NCI-H748 treated with DMSO at 0.1 percent for 48 hours (cell line): ENCODE data around the gene SRGAP2B.
"Not testable (repeated sequence)": the region's sequence is repeated elsewhere in the genome, so short reads cannot be mapped to it uniquely, and the experiment has no call there.

Experiments used
- DNase-seq: peaks from one replicate; lab custom pipeline; 2025; lab: John Stamatoyannopoulos, UW

Gene SRGAP2B

DNA sequence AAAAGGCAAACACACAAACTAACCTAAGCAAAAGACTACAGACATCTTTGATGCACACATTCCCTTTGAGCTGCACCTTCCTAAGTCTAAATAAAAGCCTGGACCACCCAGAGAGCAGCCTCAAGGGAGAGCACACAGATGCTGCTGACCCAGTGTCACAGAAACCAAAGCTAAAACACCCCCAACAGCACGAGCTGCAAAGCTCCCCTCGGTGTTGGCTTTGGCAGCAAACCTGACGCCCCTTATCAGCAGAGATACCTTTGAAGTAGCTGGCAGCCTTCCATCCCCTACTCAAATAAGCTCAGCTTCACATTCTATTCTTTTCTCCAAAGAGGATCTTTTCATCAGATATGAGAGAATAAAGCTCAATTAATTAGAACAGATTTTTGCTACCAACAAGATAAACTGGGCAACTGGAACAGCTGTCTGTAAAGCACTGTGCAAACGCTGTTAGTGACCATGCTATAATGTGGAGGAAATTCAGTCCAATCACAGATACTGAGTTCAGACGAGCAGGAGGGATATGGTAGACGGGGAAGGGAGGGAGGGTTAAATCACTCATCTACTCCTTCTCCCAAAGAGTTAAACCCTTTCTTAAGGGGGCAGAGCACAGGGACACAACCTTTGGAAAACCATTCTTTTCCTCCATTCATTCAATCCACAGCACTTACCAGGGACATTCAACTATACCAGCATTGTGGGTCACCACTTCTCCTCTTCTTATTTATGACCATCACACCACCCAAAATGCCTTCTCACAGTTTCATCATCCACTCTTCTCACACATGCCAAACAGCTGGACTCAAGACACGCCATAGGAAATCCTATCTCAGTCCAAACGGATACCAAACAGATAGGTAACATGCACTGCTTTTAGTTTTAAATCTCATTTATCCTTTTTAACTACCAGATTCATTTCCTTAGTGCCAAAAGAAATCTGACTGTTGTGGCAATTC lies 148.3 kb downstream of the SRGAP2B start:
- DNase-seq = not testable (repeated sequence)

DNA sequence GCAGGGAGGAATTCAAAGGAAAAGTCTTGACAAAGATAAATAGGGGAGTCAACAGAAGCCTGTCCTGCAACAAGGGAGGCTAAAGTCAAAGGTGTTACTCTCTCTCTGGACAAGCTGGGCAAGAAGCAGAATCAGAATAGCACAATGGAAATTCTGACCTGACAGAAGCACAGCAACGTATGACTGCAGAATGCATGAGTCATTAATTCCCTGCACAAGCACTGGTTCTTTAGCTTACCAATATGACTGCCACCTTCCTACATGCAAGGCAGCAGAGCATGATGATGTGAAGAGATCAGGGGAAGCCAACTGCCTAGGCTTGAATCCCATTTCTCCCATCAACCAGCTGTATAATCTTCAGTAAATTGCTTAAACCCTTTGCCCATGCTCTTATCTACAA lies 153.4 kb downstream of the SRGAP2B start:
- not testable (repeated sequence) for DNase-seq

DNA sequence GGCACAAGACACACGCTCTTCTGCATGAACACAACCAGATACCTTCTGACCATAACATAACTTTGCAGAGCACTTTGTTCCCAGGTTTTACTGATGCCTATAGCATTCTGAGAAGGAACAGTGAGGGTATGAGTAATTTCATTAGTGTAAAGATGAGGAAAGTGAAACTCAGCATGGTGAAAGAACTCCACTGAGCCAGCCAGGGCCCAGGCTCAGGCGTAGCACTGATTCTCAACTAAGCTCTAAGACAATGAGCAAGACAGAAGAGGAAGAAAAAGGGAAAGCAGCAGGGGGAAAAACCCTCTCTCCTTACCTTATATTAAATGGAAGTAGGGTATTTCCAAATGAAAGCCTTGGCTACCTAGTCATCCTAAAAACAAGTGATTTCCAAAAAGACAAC lies 155.1 kb downstream of the SRGAP2B start:
- DNase-seq = not testable (repeated sequence)

DNA sequence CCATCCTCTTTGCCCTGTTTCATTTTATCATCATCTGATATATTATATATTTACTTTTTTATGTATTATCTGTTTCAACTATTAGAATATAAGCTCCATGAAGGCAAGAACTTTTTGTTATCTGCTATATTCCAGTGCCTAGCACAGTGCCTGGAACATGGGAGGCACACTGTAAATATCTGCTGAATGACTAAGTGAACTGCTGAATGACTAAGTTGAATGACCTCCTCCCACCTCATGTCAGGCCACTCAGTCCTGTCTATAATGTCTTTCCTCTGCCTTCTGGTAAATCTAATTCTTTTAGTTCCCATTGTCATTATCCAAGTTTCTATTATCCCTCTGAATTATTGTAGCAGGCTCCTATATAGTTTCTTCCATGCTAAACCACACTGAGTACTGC lies 156.5 kb downstream of the SRGAP2B start:
- not testable (repeated sequence) for DNase-seq

DNA sequence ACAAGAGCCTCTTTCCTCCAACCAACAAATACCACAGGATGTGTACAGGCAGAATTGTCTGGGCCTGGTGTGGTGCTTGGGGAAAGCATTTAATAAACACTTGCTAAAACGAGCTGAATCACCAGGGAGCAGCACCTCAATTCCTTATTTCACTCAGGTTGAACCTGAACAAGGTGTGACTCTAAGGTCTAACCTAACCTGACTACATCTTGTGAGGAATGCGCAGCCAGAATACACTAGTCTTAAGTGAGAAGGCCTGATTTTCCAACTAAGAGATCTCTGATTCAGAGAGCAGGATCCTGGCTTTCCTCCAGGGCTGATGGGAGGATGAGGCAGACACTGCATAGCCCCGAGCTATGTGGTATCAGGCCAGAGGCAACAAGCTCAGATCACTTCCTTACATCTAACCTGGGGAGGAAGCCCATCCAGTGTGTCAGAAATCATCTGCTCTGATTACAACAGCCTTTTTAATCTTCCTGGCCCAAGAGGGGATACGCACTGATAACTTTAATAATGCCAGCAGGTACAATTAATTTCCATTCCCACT lies 158.9 kb downstream of the SRGAP2B start:
- DNase-seq = not testable (repeated sequence)

DNA sequence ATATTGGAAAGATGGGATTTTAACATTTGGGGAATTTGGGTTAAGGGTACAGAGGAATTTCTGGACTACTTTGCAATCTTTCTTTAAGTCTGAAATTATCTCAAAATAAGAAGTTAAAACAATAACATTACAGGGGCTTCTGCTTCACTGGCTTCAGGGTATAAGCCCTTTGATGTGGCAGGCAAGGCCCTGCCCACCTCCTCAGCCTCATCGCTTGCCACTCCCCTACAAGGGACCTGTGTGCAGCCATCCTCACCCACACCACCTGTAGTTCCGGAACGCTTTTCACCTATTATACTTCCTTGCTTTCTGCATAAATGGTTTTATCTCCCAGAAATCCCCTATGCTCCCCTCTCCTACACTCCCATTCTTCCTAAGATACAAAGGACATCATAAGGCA lies 159.8 kb downstream of the SRGAP2B start:
- not testable (repeated sequence) for DNase-seq

DNA sequence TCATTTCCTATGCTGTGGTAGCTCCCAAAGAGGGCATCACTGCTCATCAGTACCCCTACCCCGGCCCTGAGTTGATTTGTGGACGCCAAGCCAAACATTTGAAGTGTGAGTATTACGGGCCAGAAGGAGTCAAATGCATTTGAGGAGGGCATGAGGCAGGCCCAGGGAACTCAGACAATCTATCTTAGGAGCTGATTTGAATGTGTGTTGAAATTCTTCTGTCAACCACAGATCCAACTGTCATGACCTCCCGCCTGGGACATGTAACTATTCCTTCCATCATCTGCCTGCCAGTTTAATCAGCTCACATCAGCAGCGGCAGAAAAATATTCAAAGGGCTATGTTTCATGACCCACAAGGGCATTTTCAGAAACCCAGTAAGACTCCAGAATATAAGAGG lies 162.1 kb downstream of the SRGAP2B start:
- not testable (repeated sequence) for DNase-seq

DNA sequence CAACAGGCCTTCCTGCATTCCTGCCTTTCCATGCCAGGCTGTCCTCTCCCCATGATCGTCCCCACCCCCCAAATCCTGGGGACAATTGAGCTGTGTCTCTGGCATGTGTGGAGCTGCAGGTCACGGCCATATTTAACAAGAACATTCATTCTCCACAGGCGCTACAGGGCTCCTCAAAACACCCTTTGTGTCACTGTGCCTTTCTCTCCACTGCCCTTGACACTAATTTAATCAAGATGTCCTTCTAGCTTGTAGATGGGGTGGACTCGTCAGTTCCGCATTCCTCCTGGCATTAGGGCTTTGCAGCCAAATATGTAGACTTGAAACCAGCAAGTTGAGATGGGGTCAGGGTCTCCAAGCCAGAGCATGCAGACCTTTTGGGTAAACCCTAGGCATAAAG lies 163.0 kb downstream of the SRGAP2B start:
- not testable (repeated sequence) for DNase-seq

DNA sequence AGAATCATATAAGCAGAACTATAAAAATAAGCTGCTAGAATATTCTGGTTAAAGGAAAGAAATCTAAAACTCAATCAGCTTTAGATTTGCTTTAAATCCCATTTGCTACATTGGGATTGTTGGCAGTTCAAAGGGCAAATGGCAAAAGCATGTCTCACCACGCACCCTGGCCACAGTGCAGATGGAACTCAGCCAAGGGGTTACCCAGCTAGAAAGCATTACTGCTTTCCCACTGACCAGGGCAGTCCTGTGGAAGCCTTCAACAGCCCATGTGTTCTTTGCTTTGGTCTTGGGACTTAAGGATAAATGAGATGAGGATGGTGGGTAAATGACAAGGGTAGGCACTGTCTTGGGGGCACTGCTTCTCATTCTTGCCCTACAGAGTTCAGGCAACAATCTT lies 163.6 kb downstream of the SRGAP2B start:
- not testable (repeated sequence) for DNase-seq

DNA sequence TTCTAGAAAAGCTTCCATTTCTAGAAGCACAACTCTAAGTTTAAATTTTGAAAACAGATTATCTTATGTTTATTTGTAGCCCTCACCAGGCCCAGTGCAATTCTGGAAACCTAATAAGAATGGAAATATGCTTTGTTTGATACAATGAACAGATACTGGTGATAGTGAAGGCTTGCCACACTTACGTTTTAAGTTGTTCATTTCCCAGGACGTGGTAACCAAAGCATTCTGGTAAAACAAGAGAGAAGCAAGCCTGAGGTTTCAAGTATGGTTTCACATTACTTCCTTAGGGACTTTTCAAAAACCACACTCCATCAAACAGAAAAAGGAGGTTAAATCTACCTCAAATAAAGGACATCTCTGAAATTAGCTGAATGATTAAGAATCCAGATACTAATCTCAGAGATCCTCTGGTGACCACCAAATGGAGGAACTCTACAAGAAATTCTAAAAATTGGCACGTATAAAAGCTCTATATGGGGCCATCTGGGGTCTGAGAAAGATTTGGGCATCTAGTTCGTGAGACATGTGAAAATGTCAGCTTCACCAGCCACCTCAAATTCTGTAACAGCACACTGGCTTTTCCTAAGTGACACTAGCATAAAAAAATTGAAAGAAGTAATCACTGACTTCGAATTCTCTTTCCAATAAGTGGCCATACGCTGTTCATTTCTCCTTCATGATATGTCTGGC lies 164.9 kb downstream of the SRGAP2B start:
- DNase-seq = not testable (repeated sequence)

DNA sequence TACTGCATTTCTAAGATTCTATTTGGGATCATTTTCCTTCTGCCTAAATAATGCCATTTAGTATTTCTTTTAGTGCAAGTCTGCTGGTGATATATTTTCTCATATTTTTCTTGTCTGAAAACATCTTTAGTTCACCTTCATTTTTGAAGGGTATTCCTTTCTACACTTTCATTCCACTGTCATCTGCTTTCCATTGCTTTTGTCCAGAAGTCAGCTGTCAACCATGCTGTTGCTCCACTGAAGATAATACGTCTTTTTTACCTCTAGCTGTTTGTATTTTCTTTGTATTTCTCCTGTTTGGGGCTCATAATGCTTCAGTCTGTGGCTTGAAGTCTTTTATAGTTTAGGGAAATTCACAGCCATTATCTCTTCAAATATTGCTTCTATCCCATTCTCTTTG lies 167.8 kb downstream of the SRGAP2B start:
- not testable (repeated sequence) for DNase-seq

DNA sequence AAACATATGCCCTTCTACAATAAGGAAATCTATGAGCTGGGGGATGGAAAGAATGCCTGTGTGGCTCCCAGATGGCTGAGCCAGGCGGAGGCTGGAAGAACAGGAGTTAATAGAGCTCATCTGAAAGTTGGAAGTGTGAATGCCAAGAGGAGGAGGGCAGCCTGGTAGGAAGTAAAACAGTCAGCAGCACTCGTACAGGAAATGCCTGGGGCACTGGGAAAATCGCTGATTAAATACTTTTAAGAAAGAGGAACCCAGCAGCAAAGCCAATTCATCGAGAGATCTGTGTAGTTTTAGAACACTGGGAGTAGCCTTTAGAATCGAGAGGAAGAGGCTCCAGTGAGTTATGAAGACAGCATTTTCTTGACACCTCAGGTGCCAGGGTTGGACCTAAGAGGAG lies 171.5 kb downstream of the SRGAP2B start:
- not testable (repeated sequence) for DNase-seq

DNA sequence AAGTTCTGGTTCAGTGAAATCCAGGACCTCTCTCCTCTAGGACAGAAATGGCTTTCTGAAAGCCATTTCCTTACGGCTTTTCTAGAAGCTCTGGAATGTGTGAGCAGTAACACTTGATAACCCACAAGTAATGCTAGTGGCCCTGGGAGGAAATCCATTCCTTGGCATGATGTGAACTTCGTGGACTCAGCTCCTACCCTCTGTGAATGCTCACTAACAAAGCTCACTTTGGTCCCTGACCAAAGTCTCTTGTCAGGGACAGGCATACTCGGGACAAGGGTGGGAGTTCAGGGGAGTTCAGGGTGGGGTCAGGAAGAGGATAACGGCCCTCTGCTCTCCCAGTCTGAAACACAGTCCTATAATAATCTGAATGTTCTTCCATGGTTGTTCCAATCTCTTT lies 172.3 kb downstream of the SRGAP2B start:
- DNase-seq = not testable (repeated sequence)

DNA sequence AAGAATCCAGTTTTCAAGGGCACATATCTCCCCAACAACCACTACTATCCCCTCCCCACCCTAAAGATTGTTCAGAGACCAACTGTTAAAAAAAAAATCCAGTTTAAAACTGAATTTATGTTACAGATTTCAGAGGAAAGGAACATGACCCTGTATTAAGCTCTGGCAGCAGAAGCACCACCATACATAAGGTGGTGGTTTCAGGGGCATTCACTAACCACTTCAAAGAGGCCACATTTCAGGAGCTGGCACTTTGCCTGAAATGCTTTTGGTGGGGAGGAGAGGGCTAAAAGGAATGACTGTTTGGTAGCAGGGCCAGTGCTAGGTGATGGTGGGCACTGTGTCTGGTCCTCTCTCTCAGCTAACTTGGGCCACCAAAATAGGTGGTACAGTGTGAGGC lies 176.0 kb downstream of the SRGAP2B start:
- not testable (repeated sequence) for DNase-seq

DNA sequence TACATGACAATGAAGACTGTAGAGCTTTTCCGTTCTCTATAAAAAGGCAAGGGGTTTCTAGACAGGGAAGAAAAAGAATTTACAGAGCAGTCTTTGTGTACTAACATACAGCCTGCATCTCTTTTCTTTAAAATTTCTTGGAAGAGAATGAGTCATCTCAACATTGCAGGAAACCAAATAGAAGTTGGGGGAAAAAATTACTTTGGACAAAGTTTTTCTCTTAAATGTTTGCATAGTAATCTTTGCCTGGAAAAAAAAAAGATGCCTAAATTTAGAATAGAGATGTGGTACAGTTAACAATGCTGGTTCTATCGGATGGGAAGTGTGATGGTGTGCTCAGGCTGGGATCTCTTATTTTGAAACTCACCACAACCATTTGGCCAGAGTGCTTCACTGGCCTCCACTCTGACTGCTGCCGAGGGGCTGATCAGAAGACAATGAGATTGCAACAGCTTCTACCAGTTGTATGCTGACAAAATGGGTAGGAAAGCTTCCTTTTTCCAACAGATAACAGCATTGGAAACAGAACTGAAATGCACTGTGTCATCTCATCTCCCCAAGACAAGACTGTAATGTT lies 177.0 kb downstream of the SRGAP2B start:
- not testable (repeated sequence) for DNase-seq

DNA sequence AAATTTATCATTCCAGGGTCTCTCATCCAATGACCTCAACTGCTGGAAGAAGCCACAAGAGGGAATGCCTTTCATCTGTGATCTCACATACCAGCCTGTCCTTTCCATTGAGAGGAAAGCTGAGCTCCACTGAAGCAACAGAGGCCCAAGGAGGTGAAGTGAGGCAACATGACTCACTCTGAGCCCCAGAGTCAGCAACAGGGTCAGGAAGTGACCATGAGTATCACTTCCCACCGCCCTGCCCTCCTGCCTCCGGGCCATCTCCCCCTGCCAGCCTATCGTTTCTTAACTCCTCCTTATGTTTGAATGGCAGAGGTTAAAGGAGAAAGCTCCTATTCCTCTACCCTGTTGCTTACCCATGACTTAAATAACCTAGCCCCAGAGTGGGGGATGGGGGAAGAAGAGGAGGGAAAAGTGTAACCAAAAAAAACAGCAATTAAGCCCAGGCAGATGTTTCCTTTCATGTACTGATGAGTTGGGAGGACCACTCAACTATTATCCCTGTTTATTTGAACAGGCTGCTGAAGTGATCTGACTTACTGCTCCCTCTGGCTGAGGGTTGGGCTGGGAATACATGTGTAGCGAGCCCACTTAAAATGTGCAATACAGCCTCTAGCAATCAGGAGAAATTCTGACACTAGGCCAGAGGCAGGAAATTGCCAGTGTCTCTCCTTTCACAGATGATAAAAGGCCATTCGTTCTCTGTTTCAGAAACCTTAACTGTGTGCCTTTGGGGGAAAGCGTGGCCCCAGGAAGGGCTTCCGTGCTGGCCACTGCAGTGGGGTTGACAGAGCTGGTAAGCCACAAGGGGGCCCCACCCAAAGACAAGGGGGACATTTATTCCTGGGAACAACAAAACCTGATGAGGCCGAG lies 177.7 kb downstream of the SRGAP2B start:
- DNase-seq = not testable (repeated sequence)

DNA sequence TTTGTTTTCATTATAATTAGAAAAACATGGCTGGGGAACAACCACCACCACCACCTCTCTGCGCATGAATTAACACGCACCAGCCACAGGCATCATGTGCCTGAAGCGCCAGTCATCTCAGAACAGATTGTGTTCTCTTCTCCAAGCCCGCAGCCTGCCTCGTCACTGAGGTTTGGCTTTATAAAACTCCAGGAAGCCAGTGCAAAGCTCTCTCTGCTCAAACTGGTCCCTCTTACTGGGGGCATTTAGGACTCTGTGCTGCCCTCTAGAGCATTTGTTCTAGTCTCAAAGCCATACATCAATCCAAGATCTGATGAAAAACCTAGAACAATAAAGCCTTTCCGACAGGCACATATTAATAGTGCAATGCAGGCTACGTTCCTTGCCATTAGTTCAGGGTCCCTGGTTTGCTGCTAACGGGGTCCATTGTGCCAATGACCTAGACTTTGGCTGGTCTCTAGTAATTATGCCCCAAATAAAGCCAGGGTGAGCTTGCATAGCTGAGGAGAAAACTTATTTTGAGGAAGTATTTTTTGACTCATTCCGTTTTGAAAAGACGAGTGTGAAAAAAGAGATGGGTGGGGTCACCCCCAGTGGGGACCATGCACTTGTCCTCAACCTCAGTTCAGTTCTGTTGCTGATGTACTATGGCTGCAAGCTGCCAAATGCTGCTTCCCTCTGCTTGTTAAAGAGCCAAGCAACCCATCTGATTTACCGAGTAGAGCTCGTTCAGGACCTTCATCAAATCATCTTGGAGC lies 181.0 kb downstream of the SRGAP2B start:
- DNase-seq = not testable (repeated sequence)

DNA sequence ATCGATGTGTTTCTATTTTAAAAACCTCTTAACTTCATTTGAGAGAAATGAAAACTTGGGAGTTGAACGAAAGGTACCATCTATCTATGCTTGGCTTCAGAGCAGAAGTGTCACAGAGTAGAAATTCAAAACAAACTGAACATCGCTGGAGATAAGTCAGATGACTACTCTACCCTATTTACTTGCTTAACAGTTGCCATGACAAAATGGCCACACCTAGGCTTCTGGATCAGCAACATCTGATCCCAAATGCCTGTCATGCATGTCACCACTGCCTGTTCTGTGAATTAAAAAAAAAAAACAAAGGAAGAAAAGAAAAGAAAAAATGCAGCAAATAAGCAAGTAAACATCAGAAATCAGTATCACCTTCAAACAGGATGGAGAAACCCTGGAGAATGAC lies 181.7 kb downstream of the SRGAP2B start:
- DNase-seq = not testable (repeated sequence)

DNA sequence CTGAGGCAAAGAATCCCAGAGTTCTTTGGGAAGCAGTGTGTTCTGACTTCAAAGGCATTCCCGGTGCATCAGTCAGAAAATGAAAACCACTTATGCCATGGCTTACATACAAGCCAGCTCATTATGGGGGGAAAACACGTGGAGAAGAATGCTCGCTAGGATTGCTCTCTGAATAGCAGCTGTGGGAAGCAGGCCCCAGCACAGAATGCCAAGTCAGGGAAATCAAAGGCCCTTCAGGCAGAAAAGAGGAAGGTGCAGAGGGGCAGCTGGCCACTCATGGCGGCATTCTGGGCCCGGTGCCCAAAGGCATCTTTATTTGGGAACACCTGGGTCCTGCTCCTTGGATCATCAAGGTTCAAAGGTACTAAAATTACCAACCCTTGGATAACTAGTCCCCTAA lies 184.4 kb downstream of the SRGAP2B start:
- DNase-seq = not testable (repeated sequence)

DNA sequence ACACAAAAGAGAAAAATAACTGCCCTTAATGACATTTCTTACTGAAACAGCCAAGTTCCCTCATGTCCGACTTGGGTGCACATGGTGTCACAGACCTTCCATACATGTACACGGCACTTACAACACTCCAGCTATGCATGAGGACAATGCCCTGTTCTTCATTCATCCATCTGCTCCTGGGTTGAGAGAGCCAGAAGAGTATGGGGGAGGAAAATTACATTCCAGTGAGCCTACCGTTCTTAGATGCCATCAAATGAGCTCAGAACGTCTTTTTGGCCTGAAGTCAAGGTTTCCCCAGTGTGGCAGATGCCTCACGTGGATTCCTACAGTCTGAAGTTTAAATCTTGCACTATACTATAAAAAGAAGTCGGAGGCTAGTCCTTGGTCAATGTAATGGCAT lies 194.3 kb downstream of the SRGAP2B start:
- not testable (repeated sequence) for DNase-seq
